HCT116 (cell line): ENCODE results near the gene PLBD2. TPM values are rescaled to one million over a fixed set of nuclear protein-coding genes. Genes with fewer than 3 reads are reported as not detected.

Source experiments
- ATAC-seq: fragments of 200-7000 bp; cut with Tn5 transposase; 2 replicates; pipeline ENCODE4 v1.9.1; 2020; ENCODE audit warnings: mild to moderate bottlenecking, moderate library complexity
- BruUV-seq: library from RNA; stranded (reverse); fragments of 400-500 nt; replicated peaks from 2 replicates; lab custom pipeline; 2021; lab: Mats Ljungman, UMichigan
- CTCF ChIA-PET: fragments of 300-600 bp; sonication (Branson Sonifier 250); formaldehyde crosslinking; loops from one replicate; lab custom pipeline; 2021; ENCODE audit warnings: antibody characterized with exemption; lab: Charles Lee
- POLR2A ChIA-PET: fragments of 300-600, 350-600 bp; sonication (Branson Sonifier 250); formaldehyde crosslinking; loops from one replicate; lab custom pipeline; 2021; ENCODE audit warnings: antibody characterized with exemption; lab: Charles Lee
- RAD21 ChIA-PET, 2 experiments: fragments of 300-600 bp; sonication (Branson Sonifier 250); formaldehyde crosslinking; loops; one replicate each; lab custom pipeline; 2023; ENCODE audit warnings: low total read pairs in 2 of 2; ENCODE audit not compliant: uncharacterized antibody in 2 of 2, unreplicated experiment in 2 of 2, low non-redundant PET in 1 of 2; lab: Charles Lee
- DNase-seq: peaks from one replicate; pipeline ENCODE4 v3.0.0-alpha.2; 2010; ENCODE audit warnings: low read depth, low spot score
- H2AFZ ChIP-seq: fragments of 200-600 bp; shearing (Covaris generic), sonication (generic); 2 replicates; pipeline ENCODE4 v1.6.1; 2017; ENCODE audit warnings: low read depth, mixed run types, mixed read lengths, antibody characterized with exemption, low read length; ENCODE audit not compliant: poor library complexity, severe bottlenecking
- H3K27ac ChIP-seq: 2 replicates; pipeline ENCODE4 v1.5.1; 2012; ENCODE audit warnings: low read depth, low read length
- H3K27me3 ChIP-seq: fragments of 200-600 bp; sonication (generic); 2 replicates; pipeline ENCODE4 v1.6.1; 2016; ENCODE audit warnings: mixed run types, low read length, mixed read lengths; ENCODE audit not compliant: insufficient read depth
- H3K36me3 ChIP-seq, 2 experiments: fragments of 200-500 bp in 1 of 2; fragments of 200-600 bp in 1 of 2; sonication (Bioruptor generic) in 1 of 2; sonication (generic) in 1 of 2; 2 replicates each; pipeline versions ENCODE4 v1.5.1 to v1.6.1; 2014 to 2016; ENCODE audit warnings: low read length in 2 of 2, inconsistent platforms in 1 of 2, mixed read lengths in 1 of 2, mixed run types in 1 of 2; ENCODE audit not compliant: insufficient read depth in 2 of 2, control insufficient read depth in 1 of 2
- H3K4me1 ChIP-seq, 2 experiments: fragments of 200-600 bp in 1 of 2; sonication (generic) in 1 of 2; 2 replicates each; pipeline versions ENCODE4 v1.5.1 to v1.6.1; 2012 to 2017; ENCODE audit warnings: low read length in 2 of 2, inconsistent platforms in 1 of 2, mild to moderate bottlenecking in 1 of 2, mixed read lengths in 1 of 2, mixed run types in 1 of 2, moderate library complexity in 1 of 2; ENCODE audit not compliant: insufficient read depth in 2 of 2, control insufficient read depth in 1 of 2
- H3K4me2 ChIP-seq: fragments of 200-600 bp; sonication (generic); 2 replicates; pipeline ENCODE4 v1.6.1; 2017; ENCODE audit warnings: mixed run types, low read length, mixed read lengths
- H3K4me3 ChIP-seq, 2 experiments: fragments of 200-600 bp in 1 of 2; sonication (generic) in 1 of 2; replicated peaks in 1 of 2; 2 replicates each; pipeline ENCODE4 v1.5.1; 2011 to 2016; ENCODE audit warnings: low read length in 2 of 2, control low read depth in 1 of 2, low read depth in 1 of 2, mild to moderate bottlenecking in 1 of 2, mixed read lengths in 1 of 2, mixed run types in 1 of 2
- H3K79me2 ChIP-seq: fragments of 200-600 bp; sonication (generic); 2 replicates; pipeline ENCODE4 v1.6.1; 2017; ENCODE audit warnings: mild to moderate bottlenecking, mixed run types, low read length, moderate library complexity, mixed read lengths; ENCODE audit not compliant: insufficient read depth
- H3K9ac ChIP-seq: fragments of 200-600 bp; sonication (generic); 2 replicates; pipeline ENCODE4 v1.6.1; 2016; ENCODE audit warnings: low read length, mixed read lengths
- H3K9me2 ChIP-seq: fragments of 200-600 bp; sonication (generic), shearing (Covaris generic); 2 replicates; pipeline ENCODE4 v1.6.1; 2017; ENCODE audit warnings: mixed run types, mild to moderate bottlenecking, moderate library complexity; ENCODE audit not compliant: insufficient read depth
- H3K9me3 ChIP-seq, 2 experiments: fragments of 200-500 bp in 1 of 2; fragments of 200-600 bp in 1 of 2; sonication (Bioruptor generic) in 1 of 2; sonication (generic) in 1 of 2; 2 replicates each; pipeline ENCODE4 v1.6.1; 2014 to 2017; ENCODE audit warnings: low read length in 2 of 2, mixed read lengths in 2 of 2, inconsistent platforms in 1 of 2, low read depth in 1 of 2, mild to moderate bottlenecking in 1 of 2, mixed run types in 1 of 2, moderate library complexity in 1 of 2; ENCODE audit not compliant: control insufficient read depth in 1 of 2, insufficient read depth in 1 of 2
- H4K20me1 ChIP-seq: fragments of 200-600 bp; sonication (generic), shearing (Covaris generic); 2 replicates; pipeline ENCODE4 v1.6.1; 2017; ENCODE audit warnings: mixed run types, mild to moderate bottlenecking, moderate library complexity; ENCODE audit not compliant: insufficient read depth
- CEBPB ChIP-seq: IDR thresholded peaks from 2 replicates; pipeline ENCODE4 v1.6.1; 2012; ENCODE audit warnings: low read depth
- EGR1 ChIP-seq: IDR thresholded peaks from 2 replicates; pipeline ENCODE4 v1.6.1; 2012; ENCODE audit warnings: low read depth
- ELF1 ChIP-seq: IDR thresholded peaks from 2 replicates; pipeline ENCODE4 v1.6.1; 2012; ENCODE audit warnings: low read depth, borderline replicate concordance
- EZH2 ChIP-seq: fragments of 200-600 bp; sonication (generic); IDR thresholded peaks from 2 replicates; pipeline ENCODE4 v1.6.1; 2017; ENCODE audit warnings: antibody characterized with exemption, mixed run types
- EZH2phosphoT487 ChIP-seq: fragments of 200-600 bp; IDR thresholded peaks from 2 replicates; pipeline ENCODE4 v1.6.1; 2018; ENCODE audit warnings: antibody characterized with exemption, borderline replicate concordance
- FOSL1 ChIP-seq: IDR thresholded peaks from 2 replicates; pipeline ENCODE4 v1.6.1; 2012; ENCODE audit warnings: low read depth
- JUND ChIP-seq: IDR thresholded peaks from 2 replicates; pipeline ENCODE4 v1.6.1; 2012
- POLR2A ChIP-seq: IDR thresholded peaks from 2 replicates; pipeline ENCODE4 v1.7.0; 2011; ENCODE audit warnings: borderline replicate concordance; ENCODE audit not compliant: insufficient read depth, insufficient read length; ENCODE audit errors: extremely low read depth
- RAD21 ChIP-seq: IDR thresholded peaks from 2 replicates; pipeline ENCODE4 v1.6.1; 2012; ENCODE audit warnings: low read depth, mild to moderate bottlenecking
- SIN3A ChIP-seq: IDR thresholded peaks from 2 replicates; pipeline ENCODE4 v1.6.1; 2012; ENCODE audit warnings: low read depth
- SP1 ChIP-seq: IDR thresholded peaks from 2 replicates; pipeline ENCODE4 v1.6.1; 2012; ENCODE audit warnings: low read depth
- SRF ChIP-seq: IDR thresholded peaks from 2 replicates; pipeline ENCODE4 v1.6.1; 2012; ENCODE audit warnings: low read depth
- YY1 ChIP-seq: IDR thresholded peaks from 2 replicates; pipeline ENCODE4 v1.6.1; 2011; ENCODE audit warnings: low read length, low read depth, moderate library complexity, mild to moderate bottlenecking; ENCODE audit not compliant: insufficient replicate concordance; ENCODE audit errors: extremely low read depth
- ZFX ChIP-seq: fragments of 450-650 bp; IDR thresholded peaks from 2 replicates; pipeline ENCODE4 v1.6.1; 2017
- ZNF274 ChIP-seq: fragments of 200-500 bp; sonication (Bioruptor generic); IDR thresholded peaks from 2 replicates; pipeline ENCODE4 v1.6.1; 2014; ENCODE audit warnings: mild to moderate bottlenecking, low read depth, low read length, inconsistent platforms
- intact Hi-C: fragments of 100-400 bp; cut with micrococcal nuclease; formaldehyde crosslinking; loops from 2 replicates; pipeline ENCODE4 v1.10.0; 2022
- total RNA-seq: library from RNA; stranded (reverse); gene quantifications from one replicate; pipeline ENCODE4 v1.2.1, GENCODE V29; 2021; ENCODE audit not compliant: unreplicated experiment
- TF ChIP-seq, protein P1 (sequence below), 3 experiments: fragments of 200-600 bp in 1 of 3; sonication (generic) in 1 of 3; IDR thresholded peaks in 2 of 3; conservative IDR thresholded peaks in 1 of 3; 2 replicates each; pipeline ENCODE4 v1.5.1; 2012 to 2017; ENCODE audit warnings: low read depth in 2 of 3, low read length in 2 of 3, antibody characterized with exemption in 1 of 3, borderline replicate concordance in 1 of 3, control low read depth in 1 of 3, mild to moderate bottlenecking in 1 of 3, mixed read lengths in 1 of 3, mixed run types in 1 of 3, moderate library complexity in 1 of 3; ENCODE audit not compliant: insufficient read depth in 1 of 3
- TF ChIP-seq, protein P2 (sequence below): IDR thresholded peaks from 2 replicates; pipeline ENCODE4 v1.6.1; 2012
- TF ChIP-seq, protein P3 (sequence below): IDR thresholded peaks from 2 replicates; pipeline ENCODE4 v1.6.1; 2012
- TF ChIP-seq, protein P4 (sequence below): IDR thresholded peaks from 2 replicates; pipeline ENCODE4 v1.6.1; 2012; ENCODE audit warnings: low read depth

PLBD2 gene
- total RNA-seq, 1 experiment from 2014 or later = 45.0 TPM

GRCh38 chr12:113340061-113340460 is 18.3 kb upstream of the PLBD2 start:
- H3K27me3 ChIP-seq = no peaks in the 10 kb centered on the region
- no peaks in the 10 kb centered on the region for H3K9me2 ChIP-seq
- H3K4me3 ChIP-seq = no peak overlapping the region
- H2AFZ ChIP-seq = no peak overlapping the region
- POLR2A ChIA-PET = no interaction called here
- H3K9me3 ChIP-seq = no peaks in the 10 kb centered on the region
- H3K4me1 ChIP-seq = peaks cover 0 to 11% of the 10 kb centered on the region in 2 experiments; a peak in 3 of 4 replicates
- BruUV-seq = no TSS peak
- no peak for ATAC-seq
- RAD21 ChIA-PET = no interaction called here
- TF ChIP-seq SP1 (no peak), EZH2 (no peak), EGR1 (no peak), YY1 (no peak), ZNF274 (no peak), JUND (no peak), SRF (no peak), CEBPB (no peak), SIN3A (no peak), EZH2phosphoT487 (no peak), ZFX (no peak), ELF1 (no peak), POLR2A (no peak), FOSL1 (no peak), RAD21 (no peak)
- TF ChIP-seq, protein P1, sequence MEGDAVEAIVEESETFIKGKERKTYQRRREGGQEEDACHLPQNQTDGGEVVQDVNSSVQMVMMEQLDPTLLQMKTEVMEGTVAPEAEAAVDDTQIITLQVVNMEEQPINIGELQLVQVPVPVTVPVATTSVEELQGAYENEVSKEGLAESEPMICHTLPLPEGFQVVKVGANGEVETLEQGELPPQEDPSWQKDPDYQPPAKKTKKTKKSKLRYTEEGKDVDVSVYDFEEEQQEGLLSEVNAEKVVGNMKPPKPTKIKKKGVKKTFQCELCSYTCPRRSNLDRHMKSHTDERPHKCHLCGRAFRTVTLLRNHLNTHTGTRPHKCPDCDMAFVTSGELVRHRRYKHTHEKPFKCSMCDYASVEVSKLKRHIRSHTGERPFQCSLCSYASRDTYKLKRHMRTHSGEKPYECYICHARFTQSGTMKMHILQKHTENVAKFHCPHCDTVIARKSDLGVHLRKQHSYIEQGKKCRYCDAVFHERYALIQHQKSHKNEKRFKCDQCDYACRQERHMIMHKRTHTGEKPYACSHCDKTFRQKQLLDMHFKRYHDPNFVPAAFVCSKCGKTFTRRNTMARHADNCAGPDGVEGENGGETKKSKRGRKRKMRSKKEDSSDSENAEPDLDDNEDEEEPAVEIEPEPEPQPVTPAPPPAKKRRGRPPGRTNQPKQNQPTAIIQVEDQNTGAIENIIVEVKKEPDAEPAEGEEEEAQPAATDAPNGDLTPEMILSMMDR (IDR thresholded peaks at IDR 0.05 in 2 of 3, conservative IDR thresholded peaks at IDR 0.05 in 1 of 3; ENCODE audit: borderline replicate concordance in 1 of 3, insufficient read depth in 1 of 3, low read depth in 2 of 3, low read length in 2 of 3) = no peak
- TF ChIP-seq, protein P2, sequence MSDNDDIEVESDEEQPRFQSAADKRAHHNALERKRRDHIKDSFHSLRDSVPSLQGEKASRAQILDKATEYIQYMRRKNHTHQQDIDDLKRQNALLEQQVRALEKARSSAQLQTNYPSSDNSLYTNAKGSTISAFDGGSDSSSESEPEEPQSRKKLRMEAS = no peak
- TF ChIP-seq, protein P3, sequence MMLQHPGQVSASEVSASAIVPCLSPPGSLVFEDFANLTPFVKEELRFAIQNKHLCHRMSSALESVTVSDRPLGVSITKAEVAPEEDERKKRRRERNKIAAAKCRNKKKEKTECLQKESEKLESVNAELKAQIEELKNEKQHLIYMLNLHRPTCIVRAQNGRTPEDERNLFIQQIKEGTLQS = no peak
- TF ChIP-seq, protein P4, sequence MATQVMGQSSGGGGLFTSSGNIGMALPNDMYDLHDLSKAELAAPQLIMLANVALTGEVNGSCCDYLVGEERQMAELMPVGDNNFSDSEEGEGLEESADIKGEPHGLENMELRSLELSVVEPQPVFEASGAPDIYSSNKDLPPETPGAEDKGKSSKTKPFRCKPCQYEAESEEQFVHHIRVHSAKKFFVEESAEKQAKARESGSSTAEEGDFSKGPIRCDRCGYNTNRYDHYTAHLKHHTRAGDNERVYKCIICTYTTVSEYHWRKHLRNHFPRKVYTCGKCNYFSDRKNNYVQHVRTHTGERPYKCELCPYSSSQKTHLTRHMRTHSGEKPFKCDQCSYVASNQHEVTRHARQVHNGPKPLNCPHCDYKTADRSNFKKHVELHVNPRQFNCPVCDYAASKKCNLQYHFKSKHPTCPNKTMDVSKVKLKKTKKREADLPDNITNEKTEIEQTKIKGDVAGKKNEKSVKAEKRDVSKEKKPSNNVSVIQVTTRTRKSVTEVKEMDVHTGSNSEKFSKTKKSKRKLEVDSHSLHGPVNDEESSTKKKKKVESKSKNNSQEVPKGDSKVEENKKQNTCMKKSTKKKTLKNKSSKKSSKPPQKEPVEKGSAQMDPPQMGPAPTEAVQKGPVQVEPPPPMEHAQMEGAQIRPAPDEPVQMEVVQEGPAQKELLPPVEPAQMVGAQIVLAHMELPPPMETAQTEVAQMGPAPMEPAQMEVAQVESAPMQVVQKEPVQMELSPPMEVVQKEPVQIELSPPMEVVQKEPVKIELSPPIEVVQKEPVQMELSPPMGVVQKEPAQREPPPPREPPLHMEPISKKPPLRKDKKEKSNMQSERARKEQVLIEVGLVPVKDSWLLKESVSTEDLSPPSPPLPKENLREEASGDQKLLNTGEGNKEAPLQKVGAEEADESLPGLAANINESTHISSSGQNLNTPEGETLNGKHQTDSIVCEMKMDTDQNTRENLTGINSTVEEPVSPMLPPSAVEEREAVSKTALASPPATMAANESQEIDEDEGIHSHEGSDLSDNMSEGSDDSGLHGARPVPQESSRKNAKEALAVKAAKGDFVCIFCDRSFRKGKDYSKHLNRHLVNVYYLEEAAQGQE = no peak
- CTCF ChIA-PET = no interaction called here
- H4K20me1 ChIP-seq = no peaks in the 10 kb centered on the region
- no peaks in the 10 kb centered on the region for H3K36me3 ChIP-seq
- H3K4me2 ChIP-seq = no peak overlapping the region
- intact Hi-C loops = no loop called here
- H3K79me2 ChIP-seq = no peaks in the 10 kb centered on the region
- H3K27ac ChIP-seq = no peak overlapping the region
- no peak for DNase-seq
- H3K9ac ChIP-seq = no peak overlapping the region
